B cell (primary cell): ENCODE results near the gene PLD1. TPM values are rescaled to one million over a fixed set of nuclear protein-coding genes. Genes with fewer than 3 reads are reported as not detected.
A peak's percentile ranks its signal among the peaks of the same experiment; 100 is the strongest.
"Not testable (repeated sequence)": the region's sequence is repeated elsewhere in the genome, so short reads cannot be mapped to it uniquely, and the experiment has no call there.

Experiments
- ATAC-seq: fragments of 200-7000 bp; cut with Tn5 transposase; one replicate; pipeline ENCODE4 v1.10.0; 2021; ENCODE audit warnings: low read depth, mild to moderate bottlenecking, moderate number of reproducible peaks, moderate library complexity
- CTCF ChIA-PET: fragments of 350-600 bp; sonication (Branson Sonifier 250); formaldehyde crosslinking; loops from one replicate; lab custom pipeline; 2021; ENCODE audit warnings: antibody characterized with exemption, inconsistent platforms; lab: Charles Lee
- POLR2A ChIA-PET: fragments of 350-600 bp; sonication (Branson Sonifier 250); formaldehyde crosslinking; loops from one replicate; lab custom pipeline; 2021; ENCODE audit warnings: antibody characterized with exemption; lab: Charles Lee
- DNase-seq: peaks from one replicate; pipeline ENCODE4 v3.0.0; 2013
- H2AFZ ChIP-seq: 2 replicates; pipeline ENCODE4 v1.6.1; 2012; ENCODE audit warnings: mild to moderate bottlenecking, low read depth, low read length; ENCODE audit not compliant: insufficient read depth, poor library complexity, severe bottlenecking
- H3K27ac ChIP-seq, 2 donors: 1 replicate in 1 of 2; 2 replicates in 1 of 2; pipeline ENCODE4 v1.5.1; 2012 to 2013; ENCODE audit warnings: low read length in 2 of 2, mild to moderate bottlenecking in 2 of 2, moderate library complexity in 1 of 2
- H3K27me3 ChIP-seq, 4 experiments: fragments of 200-600 bp in 1 of 4; sonication (generic) in 1 of 4; replicated peaks in 1 of 4; 1 replicate in 2 of 4; 2 replicates in 2 of 4; pipeline versions ENCODE4 v1.6.1 to v1.7.0; 2013 to 2016; ENCODE audit warnings: low read length in 3 of 4, mild to moderate bottlenecking in 2 of 4, mixed read lengths in 1 of 4, moderate library complexity in 1 of 4; ENCODE audit not compliant: insufficient read depth in 4 of 4, control insufficient read depth in 3 of 4; ENCODE audit errors: control extremely low read depth in 1 of 4
- H3K36me3 ChIP-seq, 2 experiments: replicated peaks in 1 of 2; 1 replicate in 1 of 2; 2 replicates in 1 of 2; pipeline versions ENCODE4 v1.6.1 to v1.7.1; 2013; ENCODE audit warnings: low read length in 1 of 2; ENCODE audit not compliant: insufficient read depth in 2 of 2, control insufficient read depth in 1 of 2; ENCODE audit errors: control extremely low read depth in 1 of 2, extremely low read depth in 1 of 2
- H3K4me1 ChIP-seq, 2 donors: fragments of 200-600 bp in 1 of 2; sonication (generic) in 1 of 2; 1 replicate in 1 of 2; 2 replicates in 1 of 2; pipeline versions ENCODE4 v1.5.1 to v1.6.1; 2013 to 2017; ENCODE audit warnings: low read length in 2 of 2; ENCODE audit not compliant: control insufficient read depth in 2 of 2, insufficient read depth in 2 of 2
- H3K4me2 ChIP-seq: replicated peaks from 2 replicates; pipeline ENCODE3; 2012; ENCODE audit warnings: mild to moderate bottlenecking, low read depth, low read length; ENCODE audit not compliant: poor library complexity, severe bottlenecking
- H3K4me3 ChIP-seq, 5 experiments: fragments of 200-600 bp in 1 of 5; sonication (generic) in 1 of 5; 1 replicate in 3 of 5; 2 replicates in 2 of 5; pipeline versions ENCODE4 v1.5.1 to v1.7.0; 2011 to 2016; ENCODE audit warnings: low read length in 4 of 5, mild to moderate bottlenecking in 4 of 5, low read depth in 2 of 5, control low read depth in 1 of 5, moderate library complexity in 1 of 5; ENCODE audit not compliant: insufficient read depth in 1 of 5; ENCODE audit errors: control extremely low read depth in 1 of 5, extremely low read depth in 1 of 5
- H3K79me2 ChIP-seq: fragments of 200-600 bp; sonication (generic); one replicate; pipeline ENCODE4 v1.6.0; 2016; ENCODE audit warnings: low read length; ENCODE audit not compliant: control insufficient read depth, insufficient read depth
- H3K9ac ChIP-seq: fragments of 200-600 bp; sonication (generic); 2 replicates; pipeline ENCODE4 v1.6.1; 2017; ENCODE audit warnings: mild to moderate bottlenecking, low read length, moderate library complexity
- H3K9me3 ChIP-seq, 3 donors: one replicate each; pipeline versions ENCODE4 v1.6.1 to v1.7.1; 2013; ENCODE audit warnings: low read length in 2 of 3; ENCODE audit not compliant: control insufficient read depth in 2 of 3, insufficient read depth in 1 of 3; ENCODE audit errors: control extremely low read depth in 1 of 3
- H4K20me1 ChIP-seq: 2 replicates; pipeline ENCODE4 v1.6.0; 2012; ENCODE audit warnings: mild to moderate bottlenecking, low read length; ENCODE audit not compliant: insufficient read depth, control insufficient read depth, poor library complexity, severe bottlenecking
- H3K27ac Mint-ChIP-seq: one replicate; pipeline ENCODE4 v1.8.0; 2021; ENCODE audit warnings: mixed read lengths
- H3K27me3 Mint-ChIP-seq: one replicate; pipeline ENCODE4 v1.8.0; 2021; ENCODE audit warnings: mixed read lengths
- H3K4me1 Mint-ChIP-seq: one replicate; pipeline ENCODE4 v1.8.0; 2021; ENCODE audit warnings: mixed read lengths
- H3K4me3 Mint-ChIP-seq: one replicate; pipeline ENCODE4 v1.8.0; 2021; ENCODE audit warnings: mixed read lengths
- H3K9me3 Mint-ChIP-seq: one replicate; pipeline ENCODE4 v1.8.0; 2022; ENCODE audit warnings: mixed read lengths; ENCODE audit not compliant: insufficient read depth
- CTCF ChIP-seq: fragments of 200-600 bp; IDR thresholded peaks from one replicate; pipeline ENCODE4 v1.8.0; 2022; ENCODE audit warnings: antibody characterized with exemption, mild to moderate bottlenecking
- EZH2 ChIP-seq: IDR thresholded peaks from 2 replicates; pipeline ENCODE4 v1.6.1; 2012; ENCODE audit warnings: borderline replicate concordance, low read depth, mild to moderate bottlenecking, moderate library complexity, low read length; ENCODE audit not compliant: insufficient read depth, poor library complexity, severe bottlenecking
- WGBS: methylation state at CpG from one replicate; pipeline ENCODE4 v1.1.5; 2013; ENCODE audit warnings: missing lambda C conversion rate; ENCODE audit not compliant: insufficient coverage; 5-methylcytosine and 5-hydroxymethylcytosine counted together
- intact Hi-C: fragments of 100-400 bp; cut with micrococcal nuclease; formaldehyde crosslinking; loops from one replicate; pipeline ENCODE4 v1.10.0; 2022
- polyA minus RNA-seq: library from RNA; depleted of rRNA, polyadenylated mRNA; stranded (reverse); fragments of >200 nt; gene quantifications from 2 replicates; pipeline ENCODE4 v1.2.3, GENCODE V29; 2012
- polyA plus RNA-seq: library from polyadenylated mRNA; depleted of rRNA; stranded (reverse); fragments of >200 nt; gene quantifications from 2 replicates; pipeline ENCODE4 v1.2.3, GENCODE V29; 2012
- total RNA-seq, 2 donors: library from RNA; stranded (reverse); fragments of 120-200 nt in 1 of 2; gene quantifications; 1 replicate in 1 of 2; 2 replicates in 1 of 2; pipeline versions ENCODE4 v1.2.3 to v1.2.4, GENCODE V29; 2013 to 2022

Gene PLD1
- total RNA-seq (0.10 and 0.52 TPM in 2 replicates), polyA plus RNA-seq (0.24 TPM in 1 of 2 replicates, not detected in the other), polyA minus RNA-seq (0.50 TPM in 1 of 2 replicates, not detected in the other)
- total RNA-seq (2013), result 0.51 TPM

- 2% methylated on average over 78 of the region's 78 CpGs for WGBS
- no peak within 1 kb of the TSS for H3K27ac ChIP-seq
- Mint-ChIP-seq H3K4me1 (peaks cover 14% of the 10 kb centered on the region), H3K9me3 (no peaks in the 10 kb centered on the region), H3K4me3 (peak within 1 kb of the TSS; percentile 64), H3K27me3 (peaks cover 27% of the 10 kb centered on the region), H3K27ac (no peak within 1 kb of the TSS)
- DNase-seq (peak; percentile 14), ATAC-seq (no peak)
- CTCF ChIA-PET, result no interaction called here
- peaks cover 0 to 21% (median 16%) of the 10 kb centered on the region in 4 experiments for H3K27me3 ChIP-seq
- H3K36me3 ChIP-seq, result no peaks in the 10 kb centered on the region
- H3K4me3 ChIP-seq, result peak within 1 kb of the TSS; percentile 10 to 50 (median 41)
- peak within 1 kb of the TSS; percentile 69 for H2AFZ ChIP-seq
- no peak for TF ChIP-seq CTCF
- TF ChIP-seq EZH2, result no peak
- peaks cover 11 to 17% of the 10 kb centered on the region in 2 donors for H3K4me1 ChIP-seq
- H3K79me2 ChIP-seq, result no peaks in the 10 kb centered on the region
- POLR2A ChIA-PET, result no interaction called here
- intact Hi-C loops, result no loop called here
- no peaks in the 10 kb centered on the region for H4K20me1 ChIP-seq
- H3K4me2 ChIP-seq, result peak within 1 kb of the TSS; percentile 75
- H3K9me3 ChIP-seq, result peaks cover 0 to 3% (median 0%) of the 10 kb centered on the region in 3 donors
- H3K9ac ChIP-seq, result peak within 1 kb of the TSS; percentile 45
Measured at GRCh38 chr3:171809861-171810628, at the start of gene PLD1. Gene PLD1, minus strand, starts transcription at chr3:171810483. Its CDS starts 72,432 bp downstream, at chr3:171738051.

GRCh38 chr3:171858770-171859169 lies 48.5 kb upstream of the PLD1 start:
- H3K9me3 ChIP-seq, intact Hi-C loops, H3K4me2 ChIP-seq, H3K9me3 Mint-ChIP-seq, H3K79me2 ChIP-seq, POLR2A ChIA-PET, H4K20me1 ChIP-seq, H3K27ac ChIP-seq, H2AFZ ChIP-seq, CTCF ChIA-PET, H3K4me3 ChIP-seq, DNase-seq, H3K27me3 ChIP-seq, H3K4me1 ChIP-seq, H3K27me3 Mint-ChIP-seq, H3K4me1 Mint-ChIP-seq, H3K36me3 ChIP-seq, ATAC-seq, H3K4me3 Mint-ChIP-seq, H3K27ac Mint-ChIP-seq, H3K9ac ChIP-seq: not testable (repeated sequence)
- WGBS, result no CpG with 5 or more reads among the region's 4 CpGs
